Measurements from ENCODE around the gene ETFA. TPM values are rescaled to one million over a fixed set of nuclear protein-coding genes. Genes with fewer than 3 reads are reported as not detected.

ETFA gene
- total and polyA plus RNA-seq, 10 of the 15 experiments (the other 5 are each of a cell fraction or from before 2014, with no cell fraction given): 114 to 331 (median 152) TPM

DNA sequence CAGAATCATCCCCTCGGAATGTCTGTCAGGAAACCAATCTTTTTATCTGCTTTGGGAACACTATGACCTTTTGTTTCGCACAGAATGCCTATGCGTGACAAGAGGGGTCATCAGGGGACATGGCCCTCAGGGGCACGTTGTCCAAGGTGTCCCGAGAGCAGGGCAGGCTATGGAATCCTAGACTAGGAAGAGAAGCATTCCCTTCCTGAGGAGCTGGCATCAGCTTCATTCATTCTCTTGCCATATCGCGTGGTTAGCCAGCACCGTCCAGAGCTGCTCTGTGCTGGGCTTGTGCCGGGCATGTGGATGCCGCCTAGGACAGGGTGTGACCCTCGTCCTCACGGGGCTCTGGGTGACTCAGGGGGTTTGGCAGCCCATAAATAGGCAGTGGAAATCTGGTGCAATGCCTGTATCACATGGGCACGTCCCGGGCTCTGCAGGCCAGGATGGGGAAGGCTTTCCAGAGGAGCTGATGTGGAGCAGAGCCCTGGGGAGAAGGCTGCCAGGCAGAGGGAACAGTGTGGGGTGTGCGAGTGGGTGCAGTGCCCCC, 133.7 kb downstream of the ETFA start:
- H3K4me1 ChIP-seq (ENCODE audit: control insufficient read depth, insufficient read depth, low read length): peaks cover 12% of the 10 kb centered on the region
- peaks cover 0 to 4% of the 10 kb centered on the region in 2 experiments for H3K27me3 ChIP-seq (replicated peaks in 1 of 2; ENCODE audit: control insufficient read depth in 2 of 2, insufficient read depth in 2 of 2, low read length in 1 of 2)
- ChIA-PET SMC1A (ENCODE audit: uncharacterized antibody, unreplicated experiment) (no interaction called here), CTCF (no interaction called here), POLR2A (no interaction called here), RAD21 (ENCODE audit: unreplicated experiment) (no interaction called here)
- H3K36me3 ChIP-seq (ENCODE audit: control insufficient read depth in 2 of 2, insufficient read depth in 2 of 2, low read length in 1 of 2): no peaks in the 10 kb centered on the region
- no peak for DNase-seq (ENCODE audit: low read depth, low spot score)
- 56% methylated on average over 15 of the region's 15 CpGs for WGBS (ENCODE audit: insufficient coverage, insufficient replicate concordance, low lambda C conversion rate, missing lambda C conversion rate)
- H3K4me3 ChIP-seq: no peak overlapping the region
- no peak overlapping the region for H3K4me2 ChIP-seq (ENCODE audit: control insufficient read depth, insufficient read depth)
- no peak for FAIRE-seq
- intact Hi-C loops (cut with micrococcal nuclease; ENCODE audit: unreplicated experiment): no loop called here
- no peak overlapping the region for H3K9ac ChIP-seq (ENCODE audit: control insufficient read depth, insufficient read depth, low read length)
- in situ Hi-C loops (cut with MboI): no loop called here
- TF ChIP-seq, protein P1, sequence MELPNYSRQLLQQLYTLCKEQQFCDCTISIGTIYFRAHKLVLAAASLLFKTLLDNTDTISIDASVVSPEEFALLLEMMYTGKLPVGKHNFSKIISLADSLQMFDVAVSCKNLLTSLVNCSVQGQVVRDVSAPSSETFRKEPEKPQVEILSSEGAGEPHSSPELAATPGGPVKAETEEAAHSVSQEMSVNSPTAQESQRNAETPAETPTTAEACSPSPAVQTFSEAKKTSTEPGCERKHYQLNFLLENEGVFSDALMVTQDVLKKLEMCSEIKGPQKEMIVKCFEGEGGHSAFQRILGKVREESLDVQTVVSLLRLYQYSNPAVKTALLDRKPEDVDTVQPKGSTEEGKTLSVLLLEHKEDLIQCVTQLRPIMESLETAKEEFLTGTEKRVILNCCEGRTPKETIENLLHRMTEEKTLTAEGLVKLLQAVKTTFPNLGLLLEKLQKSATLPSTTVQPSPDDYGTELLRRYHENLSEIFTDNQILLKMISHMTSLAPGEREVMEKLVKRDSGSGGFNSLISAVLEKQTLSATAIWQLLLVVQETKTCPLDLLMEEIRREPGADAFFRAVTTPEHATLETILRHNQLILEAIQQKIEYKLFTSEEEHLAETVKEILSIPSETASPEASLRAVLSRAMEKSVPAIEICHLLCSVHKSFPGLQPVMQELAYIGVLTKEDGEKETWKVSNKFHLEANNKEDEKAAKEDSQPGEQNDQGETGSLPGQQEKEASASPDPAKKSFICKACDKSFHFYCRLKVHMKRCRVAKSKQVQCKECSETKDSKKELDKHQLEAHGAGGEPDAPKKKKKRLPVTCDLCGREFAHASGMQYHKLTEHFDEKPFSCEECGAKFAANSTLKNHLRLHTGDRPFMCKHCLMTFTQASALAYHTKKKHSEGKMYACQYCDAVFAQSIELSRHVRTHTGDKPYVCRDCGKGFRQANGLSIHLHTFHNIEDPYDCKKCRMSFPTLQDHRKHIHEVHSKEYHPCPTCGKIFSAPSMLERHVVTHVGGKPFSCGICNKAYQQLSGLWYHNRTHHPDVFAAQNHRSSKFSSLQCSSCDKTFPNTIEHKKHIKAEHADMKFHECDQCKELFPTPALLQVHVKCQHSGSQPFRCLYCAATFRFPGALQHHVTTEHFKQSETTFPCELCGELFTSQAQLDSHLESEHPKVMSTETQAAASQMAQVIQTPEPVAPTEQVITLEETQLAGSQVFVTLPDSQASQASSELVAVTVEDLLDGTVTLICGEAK (IDR thresholded peaks at IDR 0.05; ENCODE audit: borderline replicate concordance): no peak
- no peak overlapping the region for H3K27ac ChIP-seq (ENCODE audit: control insufficient read depth, insufficient read depth)
- ATAC-seq: no peak
- no peak overlapping the region for H2AFZ ChIP-seq (ENCODE audit: control insufficient read depth, low read depth, low read length)
- H4K20me1 ChIP-seq (ENCODE audit: control insufficient read depth, insufficient read depth): no peaks in the 10 kb centered on the region; the same call in 1 of the 2 replicates
- H3K79me2 ChIP-seq (ENCODE audit: control insufficient read depth, insufficient read depth, low read length): no peaks in the 10 kb centered on the region
- no peaks in the 10 kb centered on the region for H3K9me3 ChIP-seq (replicated peaks; ENCODE audit: control insufficient read depth, insufficient read depth, low read length)
- BruUV-seq (replicated peaks): no TSS peak

DNA sequence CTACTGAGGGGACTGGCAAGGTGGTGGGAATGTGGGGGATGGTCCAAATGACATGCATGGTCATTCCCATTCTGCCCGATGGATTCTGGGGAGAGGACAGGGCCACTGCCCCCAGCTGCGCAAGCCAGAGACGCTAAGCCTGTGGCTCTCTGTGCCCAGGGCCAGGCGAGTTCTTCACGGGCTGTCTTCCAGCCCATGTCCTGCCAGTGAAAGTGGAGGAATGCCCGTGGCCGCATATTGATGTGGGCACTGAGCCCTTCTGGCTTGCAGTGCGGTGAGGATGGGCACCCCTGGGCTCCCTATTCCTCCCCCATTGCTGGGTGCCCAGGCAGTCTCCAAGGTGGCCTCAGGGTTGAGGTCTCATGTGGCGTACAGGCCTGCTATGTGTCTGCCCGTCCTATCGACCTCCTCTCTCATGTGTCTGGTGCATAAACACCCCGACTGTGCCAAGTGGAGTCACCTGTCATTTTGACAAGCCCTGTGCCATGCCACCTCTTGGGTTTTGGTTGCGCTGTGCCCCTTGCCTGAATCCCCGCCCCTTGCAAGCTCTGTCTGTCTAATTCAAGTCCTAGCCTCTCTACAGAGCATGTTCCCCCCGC, 134.7 kb downstream of the ETFA start:
- 52% methylated on average over 15 of the region's 15 CpGs for WGBS (ENCODE audit: insufficient coverage, insufficient replicate concordance, low lambda C conversion rate, missing lambda C conversion rate)
- intact Hi-C loops (cut with micrococcal nuclease; ENCODE audit: unreplicated experiment) (no loop called here), in situ Hi-C loops (cut with MboI) (no loop called here)
- no peaks in the 10 kb centered on the region; the same call in 1 of the 2 replicates for H4K20me1 ChIP-seq (ENCODE audit: control insufficient read depth, insufficient read depth)
- no peak overlapping the region for H3K4me3 ChIP-seq
- RAD21 ChIA-PET (ENCODE audit: unreplicated experiment): no interaction called here
- ATAC-seq (no peak), DNase-seq (ENCODE audit: low read depth, low spot score) (no peak), FAIRE-seq (no peak)
- no TSS peak for BruUV-seq (replicated peaks)
- no peak overlapping the region for H3K27ac ChIP-seq (ENCODE audit: control insufficient read depth, insufficient read depth)
- no peaks in the 10 kb centered on the region for H3K36me3 ChIP-seq (ENCODE audit: control insufficient read depth in 2 of 2, insufficient read depth in 2 of 2, low read length in 1 of 2)
- H3K4me1 ChIP-seq (ENCODE audit: control insufficient read depth, insufficient read depth, low read length): peaks cover 7% of the 10 kb centered on the region
- POLR2A ChIA-PET: no interaction called here
- TF ChIP-seq FOS (IDR thresholded peaks at IDR 0.05; ENCODE audit: borderline replicate concordance, extremely low read depth, insufficient read length): no peak
- TF ChIP-seq RAD51 (IDR thresholded peaks at IDR 0.05): no peak
- TF ChIP-seq CBFB (IDR thresholded peaks at IDR 0.05; ENCODE audit: low read depth): no peak
- no peak for TF ChIP-seq IKZF1 (conservative IDR thresholded peaks at IDR 0.05)
- TF ChIP-seq, protein P2, sequence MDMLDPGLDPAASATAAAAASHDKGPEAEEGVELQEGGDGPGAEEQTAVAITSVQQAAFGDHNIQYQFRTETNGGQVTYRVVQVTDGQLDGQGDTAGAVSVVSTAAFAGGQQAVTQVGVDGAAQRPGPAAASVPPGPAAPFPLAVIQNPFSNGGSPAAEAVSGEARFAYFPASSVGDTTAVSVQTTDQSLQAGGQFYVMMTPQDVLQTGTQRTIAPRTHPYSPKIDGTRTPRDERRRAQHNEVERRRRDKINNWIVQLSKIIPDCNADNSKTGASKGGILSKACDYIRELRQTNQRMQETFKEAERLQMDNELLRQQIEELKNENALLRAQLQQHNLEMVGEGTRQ (IDR thresholded peaks at IDR 0.05; ENCODE audit: borderline replicate concordance, low read depth, low read length): no peak
- TF ChIP-seq, protein P3, sequence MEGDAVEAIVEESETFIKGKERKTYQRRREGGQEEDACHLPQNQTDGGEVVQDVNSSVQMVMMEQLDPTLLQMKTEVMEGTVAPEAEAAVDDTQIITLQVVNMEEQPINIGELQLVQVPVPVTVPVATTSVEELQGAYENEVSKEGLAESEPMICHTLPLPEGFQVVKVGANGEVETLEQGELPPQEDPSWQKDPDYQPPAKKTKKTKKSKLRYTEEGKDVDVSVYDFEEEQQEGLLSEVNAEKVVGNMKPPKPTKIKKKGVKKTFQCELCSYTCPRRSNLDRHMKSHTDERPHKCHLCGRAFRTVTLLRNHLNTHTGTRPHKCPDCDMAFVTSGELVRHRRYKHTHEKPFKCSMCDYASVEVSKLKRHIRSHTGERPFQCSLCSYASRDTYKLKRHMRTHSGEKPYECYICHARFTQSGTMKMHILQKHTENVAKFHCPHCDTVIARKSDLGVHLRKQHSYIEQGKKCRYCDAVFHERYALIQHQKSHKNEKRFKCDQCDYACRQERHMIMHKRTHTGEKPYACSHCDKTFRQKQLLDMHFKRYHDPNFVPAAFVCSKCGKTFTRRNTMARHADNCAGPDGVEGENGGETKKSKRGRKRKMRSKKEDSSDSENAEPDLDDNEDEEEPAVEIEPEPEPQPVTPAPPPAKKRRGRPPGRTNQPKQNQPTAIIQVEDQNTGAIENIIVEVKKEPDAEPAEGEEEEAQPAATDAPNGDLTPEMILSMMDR (IDR thresholded peaks at IDR 0.05 in 2 of 3, conservative IDR thresholded peaks at IDR 0.05 in 1 of 3; ENCODE audit: control insufficient read depth in 2 of 3, extremely low read depth in 1 of 3, insufficient read depth in 1 of 3, low read depth in 3 of 3, low read length in 3 of 3): no peak
- no peaks in the 10 kb centered on the region for H3K79me2 ChIP-seq (ENCODE audit: control insufficient read depth, insufficient read depth, low read length)
- H2AFZ ChIP-seq (ENCODE audit: control insufficient read depth, low read depth, low read length): no peak overlapping the region
- no peaks in the 10 kb centered on the region for H3K9me3 ChIP-seq (replicated peaks; ENCODE audit: control insufficient read depth, insufficient read depth, low read length)
- CTCF ChIA-PET: no interaction called here
- H3K4me2 ChIP-seq (ENCODE audit: control insufficient read depth, insufficient read depth): no peak overlapping the region
- SMC1A ChIA-PET (ENCODE audit: uncharacterized antibody, unreplicated experiment): no interaction called here
- no peak overlapping the region for H3K9ac ChIP-seq (ENCODE audit: control insufficient read depth, insufficient read depth, low read length)
- peaks cover 0 to 4% of the 10 kb centered on the region in 2 experiments for H3K27me3 ChIP-seq (replicated peaks in 1 of 2; ENCODE audit: control insufficient read depth in 2 of 2, insufficient read depth in 2 of 2, low read length in 1 of 2)

Data from GM12878 (cell line).